ENCODE results near the gene FAS. TPM values are rescaled to one million over a fixed set of nuclear protein-coding genes. Genes with fewer than 3 reads are reported as not detected.
"Not testable (repeated sequence)": the region's sequence is repeated elsewhere in the genome, so short reads cannot be mapped to it uniquely, and the experiment has no call there.

Gene FAS
- total RNA-seq, 1 experiment from 2014 or later = 91.9 TPM

DNA sequence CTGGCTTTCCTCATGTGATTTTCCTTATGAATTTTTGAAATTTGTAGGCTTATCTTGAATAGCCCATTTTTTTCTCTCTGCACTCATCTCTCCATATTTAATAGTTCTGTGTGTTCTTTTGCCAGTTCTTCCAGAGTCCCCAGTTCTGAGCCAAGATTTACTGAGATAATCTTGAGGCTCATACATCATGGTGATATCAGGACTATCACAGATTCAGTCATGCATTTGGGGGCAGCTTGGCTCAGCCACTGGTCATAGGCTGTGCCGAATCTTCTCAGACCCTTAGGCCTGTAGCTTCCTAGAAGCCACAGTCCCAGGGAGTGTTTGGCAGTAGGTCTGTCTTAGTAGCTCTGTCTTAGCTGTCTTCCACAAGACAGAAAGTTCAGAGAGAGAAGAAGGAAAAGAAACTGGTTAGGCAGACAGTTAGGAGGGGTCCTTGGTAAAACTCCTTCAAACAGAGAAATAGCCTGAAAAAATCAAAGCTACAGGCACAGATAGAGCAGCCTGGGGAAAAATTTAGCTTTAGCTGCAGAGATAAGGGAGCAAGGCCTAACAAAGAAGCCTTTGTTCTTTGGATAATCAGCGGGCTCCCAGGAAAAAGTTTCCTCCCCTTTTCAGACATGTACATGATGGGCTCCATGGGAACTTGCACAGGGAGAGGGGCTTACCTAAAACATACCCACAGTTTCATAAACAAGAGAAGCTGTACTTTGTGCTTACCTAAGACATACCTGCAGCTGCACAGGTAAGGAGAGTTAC, 29.1 kb downstream of the FAS start:
- no peaks in the 10 kb centered on the region for H3K27me3 ChIP-seq (ENCODE audit: low read length)
- peaks cover 37% of the 10 kb centered on the region for H3K36me3 ChIP-seq (ENCODE audit: insufficient read depth, low read length)
- no peak overlapping the region for H3K9ac ChIP-seq (ENCODE audit: low read length)
- H3K4me3 ChIP-seq (ENCODE audit: low read length) = no peak overlapping the region
- no peaks in the 10 kb centered on the region for H3K4me1 ChIP-seq (ENCODE audit: low read length)
- H3K9me2 ChIP-seq (replicated peaks; ENCODE audit: insufficient read depth, low read length) = no peaks in the 10 kb centered on the region
- no peak overlapping the region for H2AFZ ChIP-seq (ENCODE audit: low read length)
- no peaks in the 10 kb centered on the region for H3K9me3 ChIP-seq (ENCODE audit: low read length)
- no peak for DNase-seq
- no peak overlapping the region for H3K4me2 ChIP-seq (ENCODE audit: low read depth, low read length, poor library complexity, severe bottlenecking)
- H4K20me1 ChIP-seq (ENCODE audit: insufficient read depth, low read depth, low read length) = no peaks in the 10 kb centered on the region
- H3K27ac ChIP-seq (ENCODE audit: low read length) = no peak overlapping the region
- no peaks in the 10 kb centered on the region for H3K79me2 ChIP-seq (ENCODE audit: low read length)

DNA sequence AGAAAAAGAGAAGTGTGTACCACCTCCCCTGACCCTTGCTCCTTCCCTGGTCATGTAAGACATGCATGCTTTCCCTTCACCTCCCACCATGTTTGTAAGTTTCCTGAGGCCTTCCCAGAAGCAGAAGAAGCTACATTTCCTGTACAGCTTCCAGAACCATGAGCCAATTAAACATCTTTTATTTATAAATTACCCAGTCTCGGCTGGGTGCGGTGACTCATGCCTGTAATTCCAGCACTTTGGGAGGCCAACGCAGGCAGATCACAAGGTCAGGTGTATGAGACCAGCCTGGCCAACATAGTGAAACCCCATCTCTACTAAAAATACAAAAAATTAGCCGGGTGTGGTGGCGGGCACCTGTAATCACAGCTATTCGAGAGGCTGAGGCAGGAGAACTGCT, 30.9 kb downstream of the FAS start:
- not testable (repeated sequence) for H3K27ac ChIP-seq (ENCODE audit: low read length); H3K27me3 ChIP-seq (ENCODE audit: low read length); DNase-seq; H3K4me2 ChIP-seq (ENCODE audit: low read depth, low read length, poor library complexity, severe bottlenecking); H3K79me2 ChIP-seq (ENCODE audit: low read length); H4K20me1 ChIP-seq (ENCODE audit: insufficient read depth, low read depth, low read length); H3K4me3 ChIP-seq (ENCODE audit: low read length); H2AFZ ChIP-seq (ENCODE audit: low read length); H3K9ac ChIP-seq (ENCODE audit: low read length); H3K9me2 ChIP-seq (replicated peaks; ENCODE audit: insufficient read depth, low read length); H3K9me3 ChIP-seq (ENCODE audit: low read length); H3K4me1 ChIP-seq (ENCODE audit: low read length)
- H3K36me3 ChIP-seq (ENCODE audit: insufficient read depth, low read length) = peaks cover 21% of the 10 kb centered on the region

DNA sequence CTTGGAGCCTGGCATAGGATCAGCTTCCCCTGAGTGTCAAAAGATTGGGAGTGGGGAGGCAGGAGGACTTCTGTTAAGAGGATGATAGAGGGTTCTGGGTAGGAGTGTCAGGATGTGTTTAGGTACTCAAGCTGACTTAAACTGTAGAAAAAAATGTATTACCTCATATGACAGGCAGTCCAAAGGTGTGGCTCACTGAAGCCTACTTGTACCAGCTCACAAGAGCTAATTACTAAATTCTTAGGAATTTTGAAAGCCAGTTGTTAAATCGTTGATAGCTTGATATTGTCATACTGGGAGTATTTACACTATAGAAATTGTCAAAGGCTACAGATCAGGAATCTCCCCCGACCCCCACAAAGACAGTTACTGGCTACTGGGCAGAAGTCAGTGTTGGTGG, 32.1 kb downstream of the FAS start:
- no peak for DNase-seq
- H3K27me3 ChIP-seq (ENCODE audit: low read length) = no peaks in the 10 kb centered on the region
- H3K4me3 ChIP-seq (ENCODE audit: low read length) = no peak overlapping the region
- no peaks in the 10 kb centered on the region for H3K9me3 ChIP-seq (ENCODE audit: low read length)
- no peak overlapping the region for H3K9ac ChIP-seq (ENCODE audit: low read length)
- no peaks in the 10 kb centered on the region for H3K4me1 ChIP-seq (ENCODE audit: low read length)
- no peaks in the 10 kb centered on the region for H3K9me2 ChIP-seq (replicated peaks; ENCODE audit: insufficient read depth, low read length)
- H3K27ac ChIP-seq (ENCODE audit: low read length) = no peak overlapping the region
- H3K79me2 ChIP-seq (ENCODE audit: low read length) = no peaks in the 10 kb centered on the region
- peaks cover 13% of the 10 kb centered on the region for H3K36me3 ChIP-seq (ENCODE audit: insufficient read depth, low read length)
- no peaks in the 10 kb centered on the region for H4K20me1 ChIP-seq (ENCODE audit: insufficient read depth, low read depth, low read length)
- no peak overlapping the region for H3K4me2 ChIP-seq (ENCODE audit: low read depth, low read length, poor library complexity, severe bottlenecking)
- H2AFZ ChIP-seq (ENCODE audit: low read length) = no peak overlapping the region

DNA sequence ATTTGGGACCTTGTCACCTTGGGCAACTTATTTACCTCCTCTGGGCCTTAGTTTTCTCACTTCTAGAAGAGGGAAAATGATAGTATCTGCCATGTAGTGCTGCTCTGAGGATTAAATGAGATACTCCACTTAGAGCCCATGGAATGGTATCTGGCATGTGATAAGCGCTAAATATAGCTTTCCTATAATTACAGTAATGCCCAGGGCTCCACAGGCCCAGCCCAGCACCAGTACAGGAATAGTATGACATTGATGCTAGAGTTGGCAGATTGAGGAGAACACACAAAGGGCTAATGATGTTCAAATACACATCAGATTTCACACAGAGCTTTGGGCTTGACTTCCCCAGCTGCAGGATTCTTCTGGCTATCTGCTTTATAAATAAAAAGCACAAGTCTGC, 34.9 kb downstream of the FAS start:
- H3K4me3 ChIP-seq (ENCODE audit: low read length) = no peak overlapping the region
- H3K79me2 ChIP-seq (ENCODE audit: low read length) = no peaks in the 10 kb centered on the region
- no peak overlapping the region for H2AFZ ChIP-seq (ENCODE audit: low read length)
- no peaks in the 10 kb centered on the region for H3K9me2 ChIP-seq (replicated peaks; ENCODE audit: insufficient read depth, low read length)
- DNase-seq = no peak
- H3K27ac ChIP-seq (ENCODE audit: low read length) = no peak overlapping the region
- peaks cover 4% of the 10 kb centered on the region; the same call in 1 of the 2 replicates for H3K36me3 ChIP-seq (ENCODE audit: insufficient read depth, low read length)
- H3K27me3 ChIP-seq (ENCODE audit: low read length) = no peaks in the 10 kb centered on the region
- peaks cover 9% of the 10 kb centered on the region for H3K4me1 ChIP-seq (ENCODE audit: low read length)
- no peak overlapping the region for H3K9ac ChIP-seq (ENCODE audit: low read length)
- no peaks in the 10 kb centered on the region for H3K9me3 ChIP-seq (ENCODE audit: low read length)
- H4K20me1 ChIP-seq (ENCODE audit: insufficient read depth, low read depth, low read length) = no peaks in the 10 kb centered on the region
- no peak overlapping the region for H3K4me2 ChIP-seq (ENCODE audit: low read depth, low read length, poor library complexity, severe bottlenecking)

DNA sequence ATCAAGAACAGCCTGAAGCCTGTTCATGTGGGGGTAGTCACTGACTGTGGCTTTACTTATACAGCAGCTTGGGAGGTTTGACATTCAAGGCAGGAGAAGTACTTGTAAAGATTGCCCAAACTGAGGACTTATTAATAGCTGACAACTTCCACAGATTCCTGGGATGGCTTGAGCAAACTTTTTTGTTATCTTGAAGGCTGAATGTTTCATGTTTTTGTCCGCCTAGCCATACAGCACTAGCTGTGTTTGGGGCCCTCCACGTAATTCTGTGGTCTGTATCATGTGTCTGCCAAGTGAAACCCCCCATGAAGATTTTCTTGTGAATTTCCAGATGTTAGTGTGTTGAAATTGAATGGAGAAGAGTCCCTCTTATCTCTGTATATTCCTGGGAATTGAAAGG, 38.6 kb downstream of the FAS start:
- Histone ChIP-seq H3K79me2 (ENCODE audit: low read length) (no peaks in the 10 kb centered on the region), H3K27ac (ENCODE audit: low read length) (no peak overlapping the region), H3K9me3 (ENCODE audit: low read length) (no peaks in the 10 kb centered on the region), H2AFZ (ENCODE audit: low read length) (no peak overlapping the region), H3K4me3 (ENCODE audit: low read length) (no peak overlapping the region), H3K36me3 (ENCODE audit: insufficient read depth, low read length) (no peaks in the 10 kb centered on the region), H4K20me1 (ENCODE audit: insufficient read depth, low read depth, low read length) (no peaks in the 10 kb centered on the region), H3K9ac (ENCODE audit: low read length) (no peak overlapping the region), H3K27me3 (ENCODE audit: low read length) (no peaks in the 10 kb centered on the region), H3K4me2 (ENCODE audit: low read depth, low read length, poor library complexity, severe bottlenecking) (no peak overlapping the region), H3K9me2 (replicated peaks; ENCODE audit: insufficient read depth, low read length) (no peaks in the 10 kb centered on the region), H3K4me1 (ENCODE audit: low read length) (peaks cover 32% of the 10 kb centered on the region)
- no peak for DNase-seq

DNA sequence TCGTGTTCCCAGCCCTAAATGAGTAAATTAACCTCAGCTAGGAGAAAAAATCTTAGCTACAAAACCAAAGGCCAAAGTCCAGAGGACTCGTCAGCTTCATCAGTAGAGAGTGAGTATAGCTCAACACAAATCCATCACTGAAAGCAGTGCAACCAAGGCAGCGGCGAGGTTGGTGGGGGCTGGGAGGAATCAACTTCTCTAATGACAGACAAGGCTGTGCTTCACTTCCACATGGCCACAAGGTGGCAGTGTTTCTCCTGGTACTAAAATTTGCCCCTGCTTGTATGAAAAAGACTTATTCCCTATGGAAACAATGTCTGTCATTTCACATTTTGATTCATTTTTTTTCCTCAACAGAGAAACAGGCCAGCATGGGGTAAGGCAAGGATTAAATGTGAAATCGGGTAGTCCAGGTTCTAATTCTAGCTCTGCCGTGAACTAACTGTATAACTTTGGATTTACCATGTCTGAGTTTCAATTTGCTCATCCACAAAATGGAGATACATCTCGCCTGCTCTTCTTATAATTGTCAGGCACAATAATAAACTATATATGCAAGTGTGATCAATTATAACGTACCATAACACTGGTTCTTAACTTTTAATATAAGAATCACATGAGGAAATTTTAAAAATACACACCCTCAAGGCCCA, 39.3 kb downstream of the FAS start:
- H3K36me3 ChIP-seq (ENCODE audit: insufficient read depth, low read length) = no peaks in the 10 kb centered on the region

DNA sequence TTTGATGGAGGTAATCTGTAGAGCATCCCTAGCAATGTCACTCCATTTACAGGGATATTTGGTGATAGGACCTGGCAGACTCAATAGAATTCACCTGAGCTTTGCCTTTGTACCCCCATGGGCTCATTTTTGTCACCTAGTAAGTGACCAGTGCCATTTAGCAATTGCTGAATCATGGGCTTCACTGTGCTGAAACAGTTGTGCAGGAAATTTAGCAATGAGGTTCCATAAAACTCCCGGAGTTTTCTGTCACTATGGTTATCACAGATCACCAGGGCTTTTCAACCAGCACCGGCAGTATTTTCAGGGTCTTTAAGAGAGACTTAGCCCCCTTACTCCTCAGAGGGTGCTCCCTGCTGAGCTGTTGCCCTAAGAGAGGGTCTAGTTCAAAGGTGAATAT, 40.2 kb downstream of the FAS start:
- H3K27me3 ChIP-seq (ENCODE audit: low read length) = no peaks in the 10 kb centered on the region

More for the DNA sequence above, 39.3 kb downstream of the FAS start:
- H3K4me1 ChIP-seq (ENCODE audit: low read length) = peaks cover 32% of the 10 kb centered on the region
- no peaks in the 10 kb centered on the region for H3K9me2 ChIP-seq (replicated peaks; ENCODE audit: insufficient read depth, low read length)
- no peak overlapping the region for H2AFZ ChIP-seq (ENCODE audit: low read length)
- no peak overlapping the region for H3K4me3 ChIP-seq (ENCODE audit: low read length)
- no peak overlapping the region for H3K4me2 ChIP-seq (ENCODE audit: low read depth, low read length, poor library complexity, severe bottlenecking)
- no peak overlapping the region for H3K9ac ChIP-seq (ENCODE audit: low read length)
- H3K79me2 ChIP-seq (ENCODE audit: low read length) = no peaks in the 10 kb centered on the region
- peak; percentile 77 for DNase-seq
- H3K27ac ChIP-seq (ENCODE audit: low read length) = no peak overlapping the region
- no peaks in the 10 kb centered on the region for H3K9me3 ChIP-seq (ENCODE audit: low read length)
- H3K27me3 ChIP-seq (ENCODE audit: low read length) = no peaks in the 10 kb centered on the region
- no peaks in the 10 kb centered on the region for H4K20me1 ChIP-seq (ENCODE audit: insufficient read depth, low read depth, low read length)

DNA sequence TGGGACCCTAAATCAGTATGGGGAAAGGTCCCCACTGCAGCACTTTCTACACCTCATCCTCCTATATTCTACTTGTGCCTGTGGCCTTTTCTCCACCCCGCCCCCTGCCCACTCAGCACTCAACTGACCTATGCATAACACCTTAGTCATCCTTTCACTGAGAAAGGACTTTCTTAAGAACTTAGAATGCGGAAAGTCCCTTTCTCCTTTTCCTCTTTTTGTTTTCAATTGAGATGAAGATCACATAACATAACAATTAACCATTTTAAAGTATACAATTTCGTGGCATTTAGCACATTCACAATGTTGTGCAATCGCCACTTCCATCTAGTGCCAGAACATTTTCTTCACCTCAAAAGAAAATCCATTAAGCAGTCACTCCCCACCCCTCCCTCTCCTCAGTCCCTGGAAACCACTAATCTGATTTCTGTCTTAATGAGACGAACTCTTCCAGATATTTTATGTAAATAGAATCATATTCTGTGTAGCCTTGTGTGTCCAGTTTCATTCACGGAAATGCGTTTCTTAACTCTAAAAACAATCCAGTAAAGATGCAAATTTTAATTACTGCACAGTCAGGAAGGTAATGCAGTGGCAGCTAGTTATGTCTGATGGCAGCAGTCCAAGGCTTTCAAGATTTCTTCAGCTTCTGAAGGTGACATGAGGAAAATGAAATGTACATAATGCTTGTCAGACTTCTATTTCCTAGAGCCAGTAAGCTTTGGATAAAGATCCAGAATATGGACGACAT, 41.7 kb downstream of the FAS start:
- no peaks in the 10 kb centered on the region for H3K9me2 ChIP-seq (replicated peaks; ENCODE audit: insufficient read depth, low read length)
- no peak overlapping the region for H3K27ac ChIP-seq (ENCODE audit: low read length)
- H3K79me2 ChIP-seq (ENCODE audit: low read length) = no peaks in the 10 kb centered on the region
- no peaks in the 10 kb centered on the region for H4K20me1 ChIP-seq (ENCODE audit: insufficient read depth, low read depth, low read length)
- DNase-seq = no peak
- H3K4me2 ChIP-seq (ENCODE audit: low read depth, low read length, poor library complexity, severe bottlenecking) = no peak overlapping the region
- H3K27me3 ChIP-seq (ENCODE audit: low read length) = no peaks in the 10 kb centered on the region
- no peaks in the 10 kb centered on the region for H3K9me3 ChIP-seq (ENCODE audit: low read length)
- no peak overlapping the region for H3K9ac ChIP-seq (ENCODE audit: low read length)
- H3K4me3 ChIP-seq (ENCODE audit: low read length) = no peak overlapping the region
- no peaks in the 10 kb centered on the region for H3K36me3 ChIP-seq (ENCODE audit: insufficient read depth, low read length)
- H3K4me1 ChIP-seq (ENCODE audit: low read length) = peaks cover 44% of the 10 kb centered on the region
- no peak overlapping the region for H2AFZ ChIP-seq (ENCODE audit: low read length)

More for the DNA sequence above, 40.2 kb downstream of the FAS start:
- no peaks in the 10 kb centered on the region for H4K20me1 ChIP-seq (ENCODE audit: insufficient read depth, low read depth, low read length)
- H2AFZ ChIP-seq (ENCODE audit: low read length) = no peak overlapping the region
- no peak overlapping the region for H3K27ac ChIP-seq (ENCODE audit: low read length)
- H3K36me3 ChIP-seq (ENCODE audit: insufficient read depth, low read length) = no peaks in the 10 kb centered on the region
- no peaks in the 10 kb centered on the region for H3K79me2 ChIP-seq (ENCODE audit: low read length)
- peak overlapping the region; percentile 13 for H3K4me2 ChIP-seq (ENCODE audit: low read depth, low read length, poor library complexity, severe bottlenecking)
- peaks cover 38% of the 10 kb centered on the region for H3K4me1 ChIP-seq (ENCODE audit: low read length)
- no peak for DNase-seq
- no peaks in the 10 kb centered on the region for H3K9me3 ChIP-seq (ENCODE audit: low read length)
- no peak overlapping the region; the same call in 1 of the 2 replicates for H3K9ac ChIP-seq (ENCODE audit: low read length)
- no peaks in the 10 kb centered on the region for H3K9me2 ChIP-seq (replicated peaks; ENCODE audit: insufficient read depth, low read length)
- H3K4me3 ChIP-seq (ENCODE audit: low read length) = no peak overlapping the region
